HPDE6-E6E7 (cell line): ENCODE measurements around the gene MINDY2.
"Not testable (repeated sequence)": the region's sequence is repeated elsewhere in the genome, so short reads cannot be mapped to it uniquely, and the experiment has no call there.

ENCODE experiments used
- DNase-seq: peaks from one replicate; pipeline ENCODE4 v3.0.0; 2011; ENCODE audit warnings: missing footprints; ENCODE audit errors: extremely low spot score

MINDY2 gene

DNA sequence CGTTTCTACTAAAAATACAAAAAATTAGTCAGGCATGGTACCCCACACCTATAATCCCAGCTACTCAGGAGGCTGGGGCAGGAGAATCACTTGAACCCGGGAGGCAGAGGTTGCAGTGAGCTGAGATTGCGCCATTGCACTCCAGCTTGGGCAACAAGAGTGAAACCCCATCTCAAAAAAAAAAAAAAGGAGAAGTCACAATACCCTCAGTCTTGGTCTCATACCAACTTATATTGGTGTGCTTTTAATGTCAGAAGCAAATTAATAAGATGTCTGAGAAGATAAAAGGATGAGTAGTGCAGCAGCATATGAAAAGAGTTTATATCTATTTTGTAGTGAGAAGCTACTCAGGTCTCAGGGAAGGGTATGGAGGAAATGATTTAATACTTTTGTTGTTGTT lies 112.8 kb downstream of the MINDY2 start:
- not testable (repeated sequence) for DNase-seq

DNA sequence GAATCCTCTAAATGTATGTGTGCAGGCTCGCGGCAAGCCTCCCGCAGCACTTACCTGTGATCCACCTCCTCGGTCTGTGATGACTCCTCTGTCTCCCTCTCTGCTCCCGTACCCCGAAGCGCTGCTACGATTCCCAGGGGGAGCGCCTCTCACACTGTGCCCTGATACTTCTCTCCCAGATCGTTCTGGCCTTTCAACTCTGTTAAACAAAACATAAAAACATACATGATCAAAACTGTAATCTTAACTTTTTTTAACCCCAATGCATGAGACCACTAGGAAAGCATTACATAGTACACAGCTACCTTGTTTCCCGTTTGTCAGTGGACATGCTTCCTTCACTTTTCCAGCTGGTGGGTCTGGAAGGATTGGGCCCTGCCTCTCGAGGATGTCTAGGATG lies 115.8 kb downstream of the MINDY2 start:
- no peak for DNase-seq

DNA sequence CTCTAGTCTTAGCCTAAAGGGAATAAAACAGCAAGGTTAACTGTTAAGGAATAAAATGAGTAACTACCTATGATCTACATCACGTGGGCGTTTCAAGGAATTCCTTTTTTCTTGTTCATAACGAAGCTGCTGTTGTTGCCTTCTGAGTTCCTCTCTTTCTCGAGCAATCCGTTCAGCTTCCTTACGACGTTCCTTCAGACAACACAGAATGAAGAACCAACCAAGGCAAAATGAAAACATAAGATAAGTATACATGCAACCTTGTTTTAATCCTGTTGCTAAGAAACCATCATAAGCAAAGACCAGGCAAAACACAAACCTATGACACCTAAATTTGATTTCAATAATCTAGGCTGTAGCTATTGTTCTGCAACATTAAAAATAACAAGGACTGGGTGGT lies 118.3 kb downstream of the MINDY2 start:
- DNase-seq = no peak

DNA sequence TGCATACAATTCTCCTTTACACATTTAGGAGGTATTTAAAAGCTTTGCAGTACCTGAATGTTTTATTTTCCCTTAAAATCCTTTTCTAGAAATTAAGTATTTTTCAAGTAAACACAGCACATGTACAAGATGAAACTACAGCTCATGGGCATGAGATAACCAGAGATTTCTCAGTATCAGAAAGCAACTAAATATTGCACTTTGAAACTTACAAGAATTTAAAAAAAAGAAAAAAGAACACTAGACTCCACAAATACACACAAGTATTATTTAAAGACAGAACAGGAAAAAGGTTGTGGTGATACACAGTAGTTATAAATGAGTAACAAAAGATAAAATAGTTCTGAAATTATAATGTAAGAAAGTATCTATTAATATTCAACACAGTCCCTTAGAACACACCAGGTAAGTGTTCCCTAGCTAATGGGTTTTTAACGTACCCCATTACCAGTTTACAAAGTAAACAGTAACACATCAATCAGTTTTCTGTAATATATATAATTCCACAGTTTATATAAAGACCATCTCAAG lies 127.1 kb downstream of the MINDY2 start:
- DNase-seq = no peak

DNA sequence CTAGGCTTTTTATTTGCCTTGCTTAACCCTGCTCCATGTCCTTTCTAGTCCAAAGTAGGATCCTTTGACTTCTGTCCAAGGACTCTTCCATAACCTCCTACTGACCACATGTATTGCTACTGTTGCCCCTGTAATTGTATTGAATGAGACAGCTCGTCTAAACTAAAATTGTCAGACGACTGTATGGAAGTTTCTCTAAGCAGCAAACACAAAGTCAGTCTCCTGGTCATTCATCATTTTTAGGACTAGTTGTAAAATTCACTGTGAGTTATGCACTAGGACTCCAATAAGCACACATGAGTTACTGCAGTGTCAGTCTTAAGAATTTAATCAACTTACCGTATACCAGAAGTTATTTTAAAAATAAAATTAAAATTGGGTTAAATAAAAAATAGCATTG lies 129.5 kb downstream of the MINDY2 start:
- no peak for DNase-seq

DNA sequence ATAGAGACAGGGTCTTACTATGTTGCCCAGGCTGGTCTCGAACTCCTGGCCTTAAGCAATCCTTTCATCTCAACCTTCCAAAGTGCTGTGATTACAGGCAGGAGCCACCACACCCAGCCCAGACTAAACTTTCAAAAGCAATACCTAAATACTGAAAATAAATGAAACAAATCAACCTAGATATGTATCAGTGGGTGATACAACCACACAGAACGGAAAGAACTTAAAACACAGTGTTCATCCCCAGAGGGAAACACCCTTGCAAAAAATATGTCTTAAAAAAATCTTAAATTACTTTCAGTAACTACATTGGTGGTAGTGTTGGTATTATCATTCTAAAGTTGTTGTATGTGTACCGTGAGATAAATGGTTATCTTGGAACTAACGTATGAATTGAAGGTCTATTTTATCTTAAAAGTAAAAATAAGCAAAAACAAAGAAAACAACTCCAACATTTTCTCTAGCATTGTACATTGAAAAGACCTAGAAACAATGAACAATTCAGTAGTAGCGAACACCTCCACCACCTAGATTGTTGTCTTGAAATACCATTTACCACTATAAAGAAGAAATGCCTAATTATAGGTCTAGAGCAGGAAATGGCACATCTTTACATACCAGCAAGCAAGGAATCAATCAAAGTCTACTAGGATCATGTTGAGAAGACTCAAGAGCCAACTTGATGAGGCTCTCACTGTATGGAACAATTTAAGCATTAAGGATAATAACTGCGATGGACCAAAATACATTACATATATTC lies 137.6 kb downstream of the MINDY2 start:
- DNase-seq = no peak

DNA sequence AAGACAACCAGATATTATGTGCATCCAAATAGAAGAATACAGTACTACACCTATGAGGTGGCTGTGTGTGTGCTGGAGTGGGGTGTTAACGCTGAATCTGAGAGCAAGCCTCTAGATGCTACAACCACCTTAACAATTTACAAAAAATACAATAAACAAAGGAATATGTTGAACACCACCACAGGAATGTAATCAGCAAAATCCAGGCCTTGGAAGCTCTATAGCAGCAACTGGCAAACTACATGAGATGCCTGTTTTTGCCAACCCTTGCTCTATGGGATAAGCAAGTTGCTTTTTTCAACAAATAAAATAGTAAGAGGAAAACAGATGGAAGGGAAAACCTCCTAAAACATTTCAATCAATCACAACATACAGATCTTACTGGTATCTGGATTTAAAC lies 138.5 kb downstream of the MINDY2 start:
- no peak for DNase-seq

DNA sequence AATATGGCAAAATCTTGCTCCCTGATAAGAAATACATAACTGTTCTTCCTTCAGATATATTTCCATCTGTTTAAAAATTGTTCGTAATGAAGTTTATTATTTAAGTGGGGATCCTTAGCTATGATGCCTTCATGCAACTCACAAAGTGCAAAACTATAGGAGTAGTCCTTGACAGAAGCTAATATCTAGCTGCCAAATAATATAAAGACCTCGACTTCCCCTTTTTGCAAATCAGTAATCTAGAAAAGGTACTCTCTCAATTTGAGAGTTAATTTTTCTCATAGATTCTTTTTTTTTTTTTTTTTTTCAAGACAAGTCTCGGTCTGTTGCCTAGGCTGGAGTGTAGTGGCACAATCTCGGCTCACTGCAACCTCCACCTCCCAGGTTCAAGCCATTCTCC lies 139.4 kb downstream of the MINDY2 start:
- DNase-seq = no peak
